ENCODE data around the gene HMG20A. TPM values are rescaled to one million over a fixed set of nuclear protein-coding genes. Genes with fewer than 3 reads are reported as not detected.

Gene HMG20A
- polyA plus RNA-seq, 3 donors = 11.6 to 26.4 (median 17.7) TPM

GRCh38 chr15:77454265-77454664, 33.6 kb downstream of the HMG20A start:
- whole genome bisulfite sequencing (ENCODE audit: insufficient coverage) = no CpG with 5 or more reads among the region's 1 CpG
- no peaks in the 10 kb centered on the region for H3K79me2 ChIP-seq (ENCODE audit: insufficient read depth, low read length)
- Mint-ChIP-seq H3K36me3 (peaks cover 10 to 17% of the 10 kb centered on the region in 2 donors), H3K4me3 (no peak overlapping the region), H3K27ac (no peak overlapping the region), H3K4me1 (no peaks in the 10 kb centered on the region), H3K9me3 (peaks cover 0 to 1% (median 0%) of the 10 kb centered on the region in 7 donors), H3K27me3 (ENCODE audit: low read depth in 3 of 3) (peaks cover 0 to 2% (median 0%) of the 10 kb centered on the region in 3 donors)
- no peak overlapping the region for H3K27ac ChIP-seq (ENCODE audit: low read depth in 1 of 2, low read length in 2 of 2)
- H3K9me3 ChIP-seq (replicated peaks in 1 of 2; ENCODE audit: control insufficient read depth in 1 of 2, insufficient read depth in 1 of 2, low read length in 2 of 2) = no peaks in the 10 kb centered on the region
- intact Hi-C loops (cut with micrococcal nuclease) = no loop called here
- H4K20me1 ChIP-seq (ENCODE audit: insufficient read depth, low read length) = peaks cover 4% of the 10 kb centered on the region
- no peak overlapping the region for H3K4me3 ChIP-seq (replicated peaks in 1 of 3; ENCODE audit: low read depth in 2 of 3, low read length in 3 of 3)
- no peaks in the 10 kb centered on the region for H3K4me1 ChIP-seq (ENCODE audit: control insufficient read depth in 1 of 2, insufficient read depth in 2 of 2, low read length in 2 of 2)
- no peak overlapping the region for H3K9ac ChIP-seq (ENCODE audit: insufficient read depth, low read length, poor library complexity, severe bottlenecking)
- no peaks in the 10 kb centered on the region for H3K27me3 ChIP-seq (ENCODE audit: control insufficient read depth in 2 of 2, insufficient read depth in 2 of 2, low read length in 2 of 2)
- no peak for TF ChIP-seq CTCF (IDR thresholded peaks at IDR 0.05)
- no peak overlapping the region for H3K4me2 ChIP-seq (replicated peaks; ENCODE audit: extremely low read depth, low read length, poor library complexity, severe bottlenecking)
- H3K36me3 ChIP-seq (replicated peaks in 1 of 2; ENCODE audit: control insufficient read depth in 1 of 2, insufficient read depth in 2 of 2, low read length in 2 of 2) = peaks cover 12 to 13% of the 10 kb centered on the region in 2 donors
- no peak overlapping the region for H2AFZ ChIP-seq (ENCODE audit: insufficient read depth, low read depth, low read length, poor library complexity, severe bottlenecking)
- no peak for DNase-seq

- H3K27me3 ChIP-seq (ENCODE audit: control insufficient read depth in 2 of 2, insufficient read depth in 2 of 2, low read length in 2 of 2) = no peaks in the 10 kb centered on the region
- TF ChIP-seq CTCF (IDR thresholded peaks at IDR 0.05) = no peak
- no peak overlapping the region for H3K4me3 ChIP-seq (replicated peaks in 1 of 3; ENCODE audit: low read depth in 2 of 3, low read length in 3 of 3)
- Mint-ChIP-seq H3K4me1 (no peaks in the 10 kb centered on the region), H3K9me3 (no peaks in the 10 kb centered on the region), H3K27ac (no peak overlapping the region), H3K4me3 (no peak overlapping the region), H3K27me3 (ENCODE audit: low read depth in 3 of 3) (peaks cover 0 to 2% (median 0%) of the 10 kb centered on the region in 3 donors), H3K36me3 (peaks cover 14 to 18% of the 10 kb centered on the region in 2 donors)
- intact Hi-C loops (cut with micrococcal nuclease) = no loop called here
- H2AFZ ChIP-seq (ENCODE audit: insufficient read depth, low read depth, low read length, poor library complexity, severe bottlenecking) = no peak overlapping the region
- no peak for DNase-seq
- no peak overlapping the region for H3K4me2 ChIP-seq (replicated peaks; ENCODE audit: extremely low read depth, low read length, poor library complexity, severe bottlenecking)
- H3K9ac ChIP-seq (ENCODE audit: insufficient read depth, low read length, poor library complexity, severe bottlenecking) = no peak overlapping the region
- peaks cover 4% of the 10 kb centered on the region for H4K20me1 ChIP-seq (ENCODE audit: insufficient read depth, low read length)
- H3K4me1 ChIP-seq (ENCODE audit: control insufficient read depth in 1 of 2, insufficient read depth in 2 of 2, low read length in 2 of 2) = no peaks in the 10 kb centered on the region
- peaks cover 16 to 20% of the 10 kb centered on the region in 2 donors for H3K36me3 ChIP-seq (replicated peaks in 1 of 2; ENCODE audit: control insufficient read depth in 1 of 2, insufficient read depth in 2 of 2, low read length in 2 of 2)
- H3K27ac ChIP-seq (ENCODE audit: low read depth in 1 of 2, low read length in 2 of 2) = no peak overlapping the region
- H3K79me2 ChIP-seq (ENCODE audit: insufficient read depth, low read length) = no peaks in the 10 kb centered on the region
- no peaks in the 10 kb centered on the region for H3K9me3 ChIP-seq (replicated peaks in 1 of 2; ENCODE audit: control insufficient read depth in 1 of 2, insufficient read depth in 1 of 2, low read length in 2 of 2)
Observed at GRCh38 chr15:77454951-77455350, 34.3 kb downstream of the HMG20A start.

Data from CD14-positive monocyte (primary cell).